Measurements from ENCODE around the gene LRRC75A. TPM values are rescaled to one million over a fixed set of nuclear protein-coding genes. Genes with fewer than 3 reads are reported as not detected.

The LRRC75A gene
- polyA plus RNA-seq, 3 donors: 1.0 to 2.4 (median 1.4) TPM

DNA sequence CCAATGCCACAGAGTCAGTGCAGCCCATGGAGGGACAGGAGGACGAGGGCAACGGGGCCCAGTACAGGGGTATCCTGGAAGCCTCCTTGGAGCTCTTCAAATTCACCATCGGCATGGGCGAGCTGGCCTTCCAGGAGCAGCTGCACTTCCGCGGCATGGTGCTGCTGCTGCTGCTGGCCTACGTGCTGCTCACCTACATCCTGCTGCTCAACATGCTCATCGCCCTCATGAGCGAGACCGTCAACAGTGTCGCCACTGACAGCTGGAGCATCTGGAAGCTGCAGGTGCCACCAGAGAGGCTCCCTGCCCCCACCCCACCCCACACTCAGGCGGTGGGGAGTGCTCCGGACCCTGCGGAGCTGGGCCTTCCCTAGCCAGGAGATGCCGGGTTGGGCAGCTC lies 60.0 kb downstream of the LRRC75A start:
- H2AFZ ChIP-seq (ENCODE audit: insufficient read depth, low read depth, low read length, poor library complexity, severe bottlenecking): no peak overlapping the region
- TF ChIP-seq, protein P1, sequence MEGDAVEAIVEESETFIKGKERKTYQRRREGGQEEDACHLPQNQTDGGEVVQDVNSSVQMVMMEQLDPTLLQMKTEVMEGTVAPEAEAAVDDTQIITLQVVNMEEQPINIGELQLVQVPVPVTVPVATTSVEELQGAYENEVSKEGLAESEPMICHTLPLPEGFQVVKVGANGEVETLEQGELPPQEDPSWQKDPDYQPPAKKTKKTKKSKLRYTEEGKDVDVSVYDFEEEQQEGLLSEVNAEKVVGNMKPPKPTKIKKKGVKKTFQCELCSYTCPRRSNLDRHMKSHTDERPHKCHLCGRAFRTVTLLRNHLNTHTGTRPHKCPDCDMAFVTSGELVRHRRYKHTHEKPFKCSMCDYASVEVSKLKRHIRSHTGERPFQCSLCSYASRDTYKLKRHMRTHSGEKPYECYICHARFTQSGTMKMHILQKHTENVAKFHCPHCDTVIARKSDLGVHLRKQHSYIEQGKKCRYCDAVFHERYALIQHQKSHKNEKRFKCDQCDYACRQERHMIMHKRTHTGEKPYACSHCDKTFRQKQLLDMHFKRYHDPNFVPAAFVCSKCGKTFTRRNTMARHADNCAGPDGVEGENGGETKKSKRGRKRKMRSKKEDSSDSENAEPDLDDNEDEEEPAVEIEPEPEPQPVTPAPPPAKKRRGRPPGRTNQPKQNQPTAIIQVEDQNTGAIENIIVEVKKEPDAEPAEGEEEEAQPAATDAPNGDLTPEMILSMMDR (IDR thresholded peaks at IDR 0.05): no peak

DNA sequence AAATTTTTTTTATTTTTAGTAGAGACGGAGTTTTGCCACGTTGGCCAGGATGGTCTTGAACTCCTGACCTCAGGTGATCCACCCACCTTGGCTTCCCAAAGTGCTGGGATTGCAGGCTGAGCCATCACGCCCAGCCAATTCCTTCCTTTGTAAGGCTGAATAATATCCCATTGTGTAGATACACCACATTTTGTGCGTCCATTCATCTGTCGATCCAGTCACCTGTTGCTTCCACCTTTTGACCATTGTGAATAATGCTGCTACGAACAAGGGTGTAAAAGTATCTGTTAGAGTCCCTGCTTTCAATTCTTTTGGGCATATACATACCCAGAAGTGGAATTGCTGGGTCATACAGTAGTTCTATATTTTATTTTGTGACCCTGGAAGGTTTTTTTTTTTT lies 61.3 kb downstream of the LRRC75A start:
- H3K27me3 Mint-ChIP-seq (ENCODE audit: low read depth in 3 of 3): peaks cover 0 to 1% (median 0%) of the 10 kb centered on the region in 3 donors
- 94% methylated on average over 4 of the region's 6 CpGs for WGBS (ENCODE audit: insufficient coverage)
- no peak overlapping the region for H3K4me3 Mint-ChIP-seq
- no peaks in the 10 kb centered on the region for H3K4me1 ChIP-seq (ENCODE audit: control insufficient read depth in 1 of 2, insufficient read depth in 2 of 2, low read length in 2 of 2)
- peaks cover 0 to 1% (median 0%) of the 10 kb centered on the region in 7 donors for H3K9me3 Mint-ChIP-seq
- no peak overlapping the region for H3K27ac Mint-ChIP-seq
- H3K36me3 ChIP-seq (replicated peaks in 1 of 2; ENCODE audit: control insufficient read depth in 1 of 2, insufficient read depth in 2 of 2, low read length in 2 of 2): peaks cover 50 to 67% of the 10 kb centered on the region in 2 donors
- no peak overlapping the region for H2AFZ ChIP-seq (ENCODE audit: insufficient read depth, low read depth, low read length, poor library complexity, severe bottlenecking)
- no peaks in the 10 kb centered on the region for H3K9me3 ChIP-seq (replicated peaks in 1 of 2; ENCODE audit: control insufficient read depth in 1 of 2, insufficient read depth in 1 of 2, low read length in 2 of 2)
- H3K9ac ChIP-seq (ENCODE audit: insufficient read depth, low read length, poor library complexity, severe bottlenecking): no peak overlapping the region
- H3K4me1 Mint-ChIP-seq: peaks cover 4% of the 10 kb centered on the region
- peaks cover 9% of the 10 kb centered on the region for H4K20me1 ChIP-seq (ENCODE audit: insufficient read depth, low read length)
- no peaks in the 10 kb centered on the region for H3K79me2 ChIP-seq (ENCODE audit: insufficient read depth, low read length)
- H3K27me3 ChIP-seq (ENCODE audit: control insufficient read depth in 2 of 2, insufficient read depth in 2 of 2, low read length in 2 of 2): no peaks in the 10 kb centered on the region
- no peak overlapping the region for H3K27ac ChIP-seq (ENCODE audit: low read depth in 1 of 2, low read length in 2 of 2)
- no peak overlapping the region for H3K4me2 ChIP-seq (replicated peaks; ENCODE audit: extremely low read depth, low read length, poor library complexity, severe bottlenecking)
- no peak overlapping the region for H3K4me3 ChIP-seq (replicated peaks in 1 of 3; ENCODE audit: low read depth in 2 of 3, low read length in 3 of 3)
- peaks cover 53 to 76% of the 10 kb centered on the region in 2 donors for H3K36me3 Mint-ChIP-seq
- DNase-seq: no peak
- TF ChIP-seq, protein P1 (IDR thresholded peaks at IDR 0.05): no peak
- intact Hi-C loops (cut with micrococcal nuclease): no loop called here

More for the DNA sequence above, 60.0 kb downstream of the LRRC75A start:
- Histone ChIP-seq H3K9me3 (replicated peaks in 1 of 2; ENCODE audit: control insufficient read depth in 1 of 2, insufficient read depth in 1 of 2, low read length in 2 of 2) (no peaks in the 10 kb centered on the region), H4K20me1 (ENCODE audit: insufficient read depth, low read length) (peaks cover 9% of the 10 kb centered on the region), H3K79me2 (ENCODE audit: insufficient read depth, low read length) (no peaks in the 10 kb centered on the region), H3K4me3 (replicated peaks in 1 of 3; ENCODE audit: low read depth in 2 of 3, low read length in 3 of 3) (no peak overlapping the region), H3K27me3 (ENCODE audit: control insufficient read depth in 2 of 2, insufficient read depth in 2 of 2, low read length in 2 of 2) (no peaks in the 10 kb centered on the region), H3K4me1 (ENCODE audit: control insufficient read depth in 1 of 2, insufficient read depth in 2 of 2, low read length in 2 of 2) (no peaks in the 10 kb centered on the region), H3K27ac (ENCODE audit: low read depth in 1 of 2, low read length in 2 of 2) (no peak overlapping the region), H3K4me2 (replicated peaks; ENCODE audit: extremely low read depth, low read length, poor library complexity, severe bottlenecking) (no peak overlapping the region), H3K36me3 (replicated peaks in 1 of 2; ENCODE audit: control insufficient read depth in 1 of 2, insufficient read depth in 2 of 2, low read length in 2 of 2) (peaks cover 37 to 53% of the 10 kb centered on the region in 2 donors), H3K9ac (ENCODE audit: insufficient read depth, low read length, poor library complexity, severe bottlenecking) (no peak overlapping the region)
- intact Hi-C loops (cut with micrococcal nuclease): no loop called here
- no peak overlapping the region for H3K4me3 Mint-ChIP-seq
- peaks cover 6% of the 10 kb centered on the region for H3K4me1 Mint-ChIP-seq
- H3K27me3 Mint-ChIP-seq (ENCODE audit: low read depth in 3 of 3): no peaks in the 10 kb centered on the region
- peaks cover 0 to 1% (median 0%) of the 10 kb centered on the region in 7 donors for H3K9me3 Mint-ChIP-seq
- peaks cover 39 to 63% of the 10 kb centered on the region in 2 donors for H3K36me3 Mint-ChIP-seq
- DNase-seq: no peak
- H3K27ac Mint-ChIP-seq: peak overlapping the region in 1 of 7 donors; percentile 45
- 96% methylated on average over 14 of the region's 15 CpGs for WGBS (ENCODE audit: insufficient coverage)
